NCI-H2107 treated with DMSO at 0.1 percent for 48 hours (cell line): ENCODE data around the gene MAGI2.

Experiments used
- DNase-seq: peaks from one replicate; lab custom pipeline; 2025; ENCODE audit not compliant: unreplicated experiment; lab: John Stamatoyannopoulos, UW

Gene MAGI2

GRCh38 chr7:78072201-78072590, 1381.3 kb downstream of the MAGI2 start:
- no peak for DNase-seq

DNA sequence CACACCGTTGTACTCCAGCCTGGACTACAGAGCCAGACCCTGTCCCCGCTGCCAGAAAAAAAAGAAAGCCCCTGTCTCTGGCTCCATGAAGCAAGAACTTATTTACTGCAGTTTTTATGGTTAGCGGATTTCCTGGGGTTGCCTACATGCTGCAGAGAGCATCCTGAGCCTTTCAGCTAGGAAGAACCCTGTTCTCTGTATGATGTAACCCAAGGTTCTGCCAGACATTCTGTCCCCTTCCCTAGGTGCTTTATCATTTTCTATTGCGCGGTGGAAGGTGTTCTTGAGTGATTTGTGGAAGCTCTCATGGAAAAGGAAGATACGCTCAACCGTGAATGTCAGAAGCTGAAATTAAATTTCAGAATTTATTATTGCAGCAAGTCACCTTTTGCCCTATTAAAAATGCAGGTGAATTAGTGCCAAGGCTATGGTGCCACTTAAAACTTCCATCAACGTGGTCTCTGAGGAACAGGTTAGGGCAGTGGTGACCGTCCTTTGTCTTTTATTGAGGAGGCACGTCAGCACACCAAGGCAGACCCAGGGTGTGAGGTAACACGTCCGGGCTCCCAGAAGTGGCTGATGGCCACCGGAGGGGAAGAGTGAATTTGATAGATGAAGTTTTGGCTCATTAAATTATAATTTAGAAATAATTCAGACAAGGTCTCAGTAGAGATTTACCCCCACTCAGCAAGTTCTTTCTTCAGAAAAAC, 1381.8 kb downstream of the MAGI2 start:
- DNase-seq, result no peak

- no peak for DNase-seq
These were observed 1386.9 kb downstream of the MAGI2 start for GRCh38 chr7:78066599-78066998.

- peak; percentile 18 for DNase-seq
These were observed 1389.7 kb downstream of the MAGI2 start for GRCh38 chr7:78063758-78064157.

DNA sequence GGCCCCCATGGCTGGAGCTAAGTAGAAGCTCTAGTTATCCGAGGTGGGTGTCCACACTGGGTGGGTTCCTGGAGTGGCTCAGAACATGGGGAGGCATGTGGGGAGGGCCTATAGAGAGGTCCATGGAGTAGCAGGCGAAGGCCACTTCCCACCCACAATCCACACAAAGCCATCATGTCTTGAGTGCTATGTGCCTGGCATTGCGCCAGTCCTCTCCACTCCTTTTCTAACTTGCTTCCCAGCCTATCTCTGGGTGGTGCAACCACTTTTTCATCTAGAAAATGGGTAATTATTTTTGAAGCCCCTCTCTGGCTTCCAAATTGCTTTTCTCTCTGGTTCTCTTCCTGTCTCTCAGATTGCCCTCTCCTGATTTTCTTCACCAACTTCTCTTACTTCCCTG, 1391.3 kb downstream of the MAGI2 start:
- no peak for DNase-seq

GRCh38 chr7:78057571-78057970, 1395.9 kb downstream of the MAGI2 start:
- DNase-seq, result no peak

- DNase-seq, result no peak
These were observed 1397.9 kb downstream of the MAGI2 start for GRCh38 chr7:78055599-78055998.

GRCh38 chr7:78055001-78055573, 1398.4 kb downstream of the MAGI2 start:
- no peak for DNase-seq

DNA sequence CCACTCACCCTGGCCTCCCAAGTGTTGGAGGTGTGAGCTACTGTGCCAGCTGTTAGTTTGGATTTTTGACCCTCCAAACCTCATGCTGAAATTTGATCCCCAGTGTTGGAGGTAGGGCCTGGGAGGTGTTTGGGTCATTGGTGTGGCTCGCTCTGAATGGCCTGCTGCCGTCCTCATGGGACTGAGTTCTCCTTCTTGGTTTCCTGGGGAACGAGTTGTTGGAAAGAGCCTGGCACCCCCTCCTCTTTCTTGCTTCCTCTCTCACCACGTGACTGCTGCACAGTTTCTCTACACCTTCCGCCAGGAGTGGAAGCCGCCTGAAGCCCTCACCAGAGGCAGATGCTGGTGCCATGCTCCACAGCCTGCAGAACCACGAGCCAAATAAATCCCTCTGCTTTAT, 1401.4 kb downstream of the MAGI2 start:
- DNase-seq, result no peak

GRCh38 chr7:78047800-78048199, 1405.7 kb downstream of the MAGI2 start:
- DNase-seq, result no peak

- DNase-seq, result no peak
These were observed 1410.3 kb downstream of the MAGI2 start for GRCh38 chr7:78043159-78043558.

DNA sequence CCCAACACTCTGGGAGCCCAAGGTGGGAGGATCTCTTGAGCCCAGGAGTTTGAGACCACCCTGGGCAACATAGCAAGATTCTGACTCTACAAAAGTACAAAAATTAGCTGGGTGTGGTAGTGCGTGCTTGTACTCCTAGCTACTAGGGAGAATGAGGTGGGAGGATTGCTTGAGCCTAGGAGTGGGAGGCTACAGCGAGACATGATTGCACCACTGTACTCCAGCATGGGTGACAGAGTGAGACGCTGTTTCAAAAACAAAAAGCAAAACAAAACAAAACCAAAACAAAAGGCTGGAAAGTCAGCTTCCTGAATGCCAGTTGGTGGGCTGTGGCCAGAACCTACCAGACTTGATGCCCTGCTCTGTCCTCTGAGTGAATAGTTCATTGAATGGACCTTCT, 1412.0 kb downstream of the MAGI2 start:
- DNase-seq, result no peak

DNA sequence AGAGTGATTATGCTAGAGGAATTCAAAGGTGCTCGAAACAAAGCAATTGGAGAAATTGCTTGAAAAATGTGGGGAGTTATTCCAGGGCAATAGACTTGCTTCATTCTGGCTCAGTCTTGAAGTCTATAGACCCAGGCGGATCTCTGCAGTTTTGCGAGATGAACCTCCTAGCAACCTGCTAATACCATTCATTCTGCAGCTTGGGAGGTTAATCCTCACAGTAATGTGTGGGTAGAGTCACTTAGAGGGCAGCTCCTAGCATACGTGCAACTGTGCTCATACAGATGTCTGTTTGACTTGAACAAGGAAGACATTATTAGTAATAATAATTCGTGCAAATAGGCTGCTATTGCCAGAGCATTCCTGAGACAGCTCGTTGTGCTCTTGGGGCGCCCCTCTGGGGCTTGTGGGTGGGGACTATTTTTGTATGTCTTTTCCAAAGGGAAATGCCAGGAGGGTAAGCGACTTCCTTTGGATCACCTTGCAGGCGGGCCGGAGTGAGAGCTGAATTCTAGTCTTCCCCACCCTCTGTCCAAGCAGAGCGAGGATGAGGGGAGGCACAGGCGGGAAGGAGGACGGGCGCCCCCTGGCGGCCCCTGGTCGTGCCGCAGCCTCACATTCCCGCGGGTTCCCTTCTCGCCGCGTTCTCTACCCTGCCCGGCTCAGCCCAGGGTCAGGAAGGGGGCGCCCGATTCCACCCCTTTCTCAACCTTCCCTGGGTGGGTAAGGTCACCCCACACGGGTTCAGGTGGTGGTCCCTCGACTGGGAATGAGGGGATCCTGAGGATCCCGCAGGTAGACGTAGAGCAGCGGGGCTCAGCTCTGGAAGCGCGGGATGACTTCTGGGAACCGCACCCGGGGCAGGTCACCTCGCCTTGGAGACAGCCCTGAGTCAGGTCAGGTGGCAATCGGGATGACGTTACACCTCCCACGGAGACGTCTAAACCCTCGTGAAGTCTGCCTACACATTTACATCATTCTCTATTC, 1413.4 kb downstream of the MAGI2 start:
- DNase-seq, result no peak

DNA sequence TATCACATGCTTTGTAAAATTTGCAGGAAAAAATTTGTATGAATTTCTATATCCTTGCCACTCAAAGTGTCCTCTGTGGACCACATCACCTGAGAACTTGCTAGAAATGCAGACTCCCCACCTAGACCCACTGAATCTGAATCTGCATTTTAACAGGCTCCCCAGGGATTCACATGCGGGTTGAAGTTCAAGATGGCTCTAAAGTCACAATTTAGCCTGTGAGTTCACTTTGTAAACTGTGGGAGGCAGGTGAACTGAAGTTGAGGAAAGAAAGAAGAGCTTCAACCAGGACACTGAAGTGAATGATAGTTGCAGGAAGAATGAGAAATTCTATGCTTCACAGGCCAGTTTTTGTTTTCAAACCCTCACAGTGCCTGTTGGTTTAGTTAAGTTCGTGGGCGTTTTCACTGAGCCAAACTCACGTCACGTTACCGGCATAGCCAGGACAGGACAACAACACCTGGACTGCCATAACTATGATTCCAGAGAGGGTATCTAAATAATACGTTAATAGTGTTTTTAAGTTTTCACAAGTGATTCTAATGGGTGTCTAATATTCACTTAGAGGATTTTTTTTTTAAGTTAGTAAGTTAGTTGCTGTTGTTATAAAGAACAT, 1414.9 kb downstream of the MAGI2 start:
- DNase-seq, result no peak

- no peak for DNase-seq
These were observed 1415.9 kb downstream of the MAGI2 start for GRCh38 chr7:78037603-78038002.

- no peak for DNase-seq
These were observed 1420.1 kb downstream of the MAGI2 start for GRCh38 chr7:78033410-78033809.

DNA sequence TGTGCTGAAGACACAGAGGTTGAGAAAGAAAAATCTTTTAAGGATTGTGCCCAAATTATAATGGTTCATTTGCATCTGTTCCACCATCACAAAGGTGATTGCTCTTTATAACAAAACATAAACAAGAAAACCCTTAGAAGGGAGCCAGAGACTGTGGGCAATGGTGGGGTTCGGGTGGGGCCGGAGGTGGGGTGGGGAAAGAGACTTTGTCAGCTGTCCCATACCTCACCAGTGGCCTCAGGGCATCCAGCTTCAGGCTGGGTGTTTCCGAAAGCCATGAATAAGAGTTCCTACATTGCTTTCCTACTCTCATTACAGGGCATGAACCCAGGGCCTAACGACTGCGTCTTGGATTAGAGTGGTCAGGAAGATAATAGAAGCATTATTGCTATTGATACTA, 1427.0 kb downstream of the MAGI2 start:
- no peak for DNase-seq

- DNase-seq, result no peak
These were observed 1428.9 kb downstream of the MAGI2 start for GRCh38 chr7:78024591-78024990.

GRCh38 chr7:78023191-78023590, 1430.3 kb downstream of the MAGI2 start:
- DNase-seq, result no peak

GRCh38 chr7:78022165-78022564, 1431.3 kb downstream of the MAGI2 start:
- no peak for DNase-seq

DNA sequence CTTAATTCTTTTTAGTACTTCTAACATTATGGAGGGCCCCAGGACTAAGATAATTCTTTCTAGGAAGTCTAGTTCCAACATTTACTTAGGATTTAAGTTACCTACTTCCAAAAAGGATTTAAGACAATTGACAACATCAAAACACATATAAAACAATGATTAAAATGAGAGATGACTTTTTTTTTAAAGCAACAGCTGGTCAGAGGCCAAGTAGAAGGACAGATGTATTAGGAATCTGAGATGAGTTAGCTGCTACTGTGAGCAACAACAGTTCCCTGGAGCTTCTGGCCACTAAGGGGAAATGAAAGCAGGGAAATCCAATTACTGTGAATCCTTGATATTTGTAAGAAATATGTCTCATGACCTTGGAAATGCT, 1432.6 kb downstream of the MAGI2 start:
- DNase-seq, result no peak
